GM19193 (cell line): Measurements from ENCODE around the gene GNA14.

Source experiments
- POLR2A ChIP-seq: IDR thresholded peaks from 4 replicates; pipeline ENCODE4 v1.6.1; 2011; ENCODE audit not compliant: insufficient read depth, insufficient read length; ENCODE audit errors: extremely low read depth

The GNA14 gene

DNA sequence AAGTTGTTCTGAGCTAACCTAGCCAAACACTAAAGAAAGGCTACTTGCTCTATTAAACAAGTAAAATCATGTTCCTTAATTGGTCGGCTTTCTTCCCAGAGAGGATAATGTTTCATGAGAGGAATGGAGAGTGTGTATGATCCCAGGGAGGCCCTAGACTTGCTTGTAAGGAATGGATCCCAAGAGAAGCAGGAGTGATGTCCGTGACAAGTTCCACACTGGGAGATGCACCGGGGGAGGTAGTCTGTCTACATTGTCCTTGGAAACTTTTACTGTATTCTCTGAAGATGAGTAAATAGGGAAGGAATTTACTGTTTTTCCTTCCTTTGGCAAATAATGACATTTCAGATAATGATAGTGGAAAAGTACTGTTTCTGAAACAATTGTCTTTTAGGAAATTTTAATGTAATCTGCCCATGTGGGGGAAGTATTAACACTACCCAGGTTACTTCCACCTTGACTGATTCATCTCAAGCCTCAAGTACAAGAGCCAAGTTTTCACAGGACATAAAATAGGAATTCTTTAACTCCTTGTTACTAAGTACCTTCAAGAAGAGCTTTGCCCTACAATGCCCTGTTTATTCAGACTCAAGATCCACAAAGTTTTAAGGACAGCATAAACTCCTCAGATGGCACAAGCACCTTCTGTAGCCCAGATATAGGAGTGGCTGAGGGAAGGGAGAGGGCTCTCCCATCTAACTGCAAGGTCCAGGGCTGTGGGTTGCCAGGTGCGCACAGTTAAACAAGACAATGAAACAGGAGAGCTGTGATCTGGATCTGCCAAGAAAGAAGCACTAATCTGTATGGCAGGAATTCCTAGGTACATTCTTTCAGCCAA, 152.1 kb downstream of the GNA14 start:
- no peak for TF ChIP-seq POLR2A

DNA sequence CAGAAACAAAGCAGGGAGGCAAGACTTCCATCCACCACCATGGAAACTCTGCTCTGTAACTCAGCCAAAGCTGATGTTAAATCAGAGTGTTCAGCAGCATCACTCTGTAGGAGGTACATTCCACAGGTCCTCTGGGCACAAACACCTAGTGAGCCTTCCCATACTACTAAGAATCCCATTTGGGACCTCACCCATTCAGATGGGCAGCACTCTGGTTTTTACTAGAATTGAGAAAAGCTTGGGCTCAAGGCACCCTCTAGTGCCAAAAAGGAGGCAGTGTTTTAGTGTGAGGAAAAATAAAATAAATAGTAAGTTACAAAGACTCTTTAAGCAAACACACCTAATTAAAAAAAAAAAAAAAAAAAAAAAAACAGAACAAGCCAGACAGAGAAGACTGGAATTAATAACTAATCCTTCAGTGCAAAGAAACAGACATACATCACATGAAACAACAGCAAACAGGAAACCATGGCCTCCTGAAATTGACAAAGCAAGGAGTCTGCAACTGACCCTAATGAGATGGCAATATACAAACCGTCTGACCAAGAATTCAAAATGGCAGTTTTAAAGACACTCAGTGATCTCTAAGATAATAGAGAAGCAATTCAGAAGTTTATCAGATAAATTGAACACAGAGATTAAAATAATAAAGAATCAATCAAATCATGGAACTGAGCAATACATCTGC, 159.5 kb downstream of the GNA14 start:
- no peak for TF ChIP-seq POLR2A

DNA sequence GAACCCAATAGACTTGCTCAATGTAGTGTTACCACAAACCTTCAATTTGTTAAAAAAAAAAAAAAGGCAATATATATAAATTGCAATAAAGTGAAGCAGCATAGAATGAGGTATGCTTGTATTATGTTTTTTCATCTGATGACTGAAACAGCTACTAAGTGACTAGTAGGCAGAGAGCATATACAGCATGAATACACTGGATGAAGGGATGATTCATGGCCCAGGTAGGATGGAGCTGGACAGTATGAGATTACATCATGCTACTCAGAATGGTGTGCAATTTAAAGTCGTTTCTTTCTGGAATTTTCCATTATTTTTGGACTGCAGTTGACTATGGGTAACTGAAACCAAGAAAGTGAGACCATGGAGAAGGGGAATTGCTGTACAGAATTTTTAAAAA, 161.2 kb downstream of the GNA14 start:
- TF ChIP-seq POLR2A, result no peak

DNA sequence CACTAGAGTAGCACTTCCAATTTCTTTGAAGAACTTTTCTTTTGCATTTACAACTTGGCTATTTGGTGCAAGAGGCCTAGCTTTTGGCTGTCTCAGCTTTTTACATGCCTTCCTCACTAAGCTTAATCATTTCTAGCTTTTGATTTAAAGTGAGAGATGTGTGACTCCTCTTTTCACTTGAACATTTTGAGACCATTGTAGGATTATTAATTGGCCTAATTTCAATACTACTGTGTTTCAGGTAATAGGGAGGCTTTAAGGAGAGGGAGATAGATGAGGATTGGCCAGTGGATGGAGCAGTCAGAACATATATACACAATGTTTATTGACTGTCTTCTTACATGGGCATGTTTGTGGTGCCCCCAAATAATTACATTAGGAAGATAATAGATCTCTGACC, 161.7 kb downstream of the GNA14 start:
- no peak for TF ChIP-seq POLR2A

DNA sequence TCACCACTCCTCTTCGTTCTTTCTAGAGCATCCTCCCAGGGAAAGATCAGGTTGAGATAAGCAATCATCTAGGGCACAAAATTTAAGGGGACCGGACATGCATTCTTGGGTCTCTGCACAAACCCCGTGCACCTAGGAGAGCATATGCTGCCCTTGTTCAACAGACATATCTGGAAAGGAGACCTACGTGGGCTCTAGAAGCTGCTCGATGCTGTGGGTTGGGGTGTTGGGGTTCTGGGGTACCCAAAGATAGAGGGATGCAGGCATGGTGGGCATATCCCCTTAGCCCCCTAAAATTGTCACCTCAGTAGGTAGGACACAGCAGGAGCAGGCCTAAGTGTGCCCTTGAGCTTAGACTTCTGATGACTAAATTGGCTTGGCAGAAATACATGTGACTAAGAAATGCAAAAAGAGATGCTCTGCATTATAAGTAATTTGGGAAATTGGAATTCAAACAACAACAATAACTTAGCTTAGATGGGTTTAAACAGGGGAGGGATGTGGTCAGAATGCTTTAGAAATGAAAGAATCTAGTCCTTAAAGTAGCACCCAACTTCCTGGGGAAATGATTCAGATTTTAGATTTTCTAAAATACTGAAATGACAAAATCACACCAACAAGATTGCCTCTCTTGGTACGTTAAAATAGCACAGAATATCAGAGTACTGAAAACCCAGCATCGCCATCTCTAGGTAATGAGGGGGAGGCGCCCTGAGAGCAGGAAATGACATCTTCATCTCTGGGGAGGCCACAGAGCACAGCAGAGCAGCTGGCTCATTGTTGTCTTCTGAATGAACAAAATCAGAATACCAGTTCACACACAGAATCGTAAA, 172.3 kb downstream of the GNA14 start:
- TF ChIP-seq POLR2A, result no peak

DNA sequence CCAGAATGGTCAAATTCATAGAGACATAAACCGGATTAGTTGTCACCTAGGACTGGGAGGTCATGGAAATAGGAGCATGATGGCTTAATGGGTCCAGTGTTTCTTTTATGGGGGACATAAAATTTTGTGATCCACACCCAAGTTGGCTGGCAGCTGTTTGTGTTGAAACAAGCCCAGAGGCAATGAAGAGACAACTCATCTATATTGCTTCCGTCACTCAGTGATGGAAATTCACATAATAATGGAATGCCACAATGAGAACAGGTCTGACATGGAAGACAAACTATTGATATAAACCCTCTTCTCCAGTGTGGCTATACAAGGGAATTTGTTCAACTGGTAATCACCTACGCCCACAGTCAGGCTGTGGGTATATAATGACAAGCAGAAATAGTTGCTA, 173.2 kb downstream of the GNA14 start:
- TF ChIP-seq POLR2A, result no peak

DNA sequence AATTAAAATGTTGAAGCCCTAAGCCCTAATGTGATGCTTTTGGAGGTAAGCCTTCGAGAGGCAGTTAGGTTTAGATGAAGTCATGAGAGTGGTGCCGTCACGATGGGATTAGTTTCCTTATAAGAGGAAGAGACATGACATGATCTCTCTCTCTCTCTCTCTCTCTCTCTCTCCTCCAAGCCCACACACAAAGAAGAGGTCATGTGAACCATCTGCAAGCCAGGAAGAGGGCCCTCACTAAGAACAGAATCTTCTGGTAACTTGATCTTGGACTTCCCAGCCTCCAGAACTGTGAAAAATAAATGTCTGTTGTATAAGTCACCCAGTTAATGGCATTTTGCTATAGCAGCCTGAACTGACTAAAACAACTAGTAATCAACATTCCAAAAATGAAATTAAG, 175.5 kb downstream of the GNA14 start:
- TF ChIP-seq POLR2A, result no peak

DNA sequence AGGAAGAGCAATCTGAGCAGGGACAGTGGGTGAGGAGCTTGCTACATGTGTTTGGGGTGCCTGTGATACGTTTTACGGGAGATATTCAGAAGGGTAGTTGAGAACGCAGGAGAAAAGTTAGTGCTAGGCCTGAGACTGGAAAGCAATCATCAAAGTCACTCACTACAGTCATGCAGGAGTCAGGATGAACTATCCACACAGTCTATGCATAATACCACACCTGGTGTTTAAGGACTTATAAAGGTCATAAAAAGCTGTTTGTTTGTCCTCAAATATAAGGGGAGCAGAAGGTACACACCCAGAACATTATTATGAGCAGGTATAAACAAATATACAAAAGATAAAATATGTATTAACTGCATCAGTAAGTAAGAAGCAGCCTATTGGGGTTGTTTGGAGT, 176.6 kb downstream of the GNA14 start:
- no peak for TF ChIP-seq POLR2A

DNA sequence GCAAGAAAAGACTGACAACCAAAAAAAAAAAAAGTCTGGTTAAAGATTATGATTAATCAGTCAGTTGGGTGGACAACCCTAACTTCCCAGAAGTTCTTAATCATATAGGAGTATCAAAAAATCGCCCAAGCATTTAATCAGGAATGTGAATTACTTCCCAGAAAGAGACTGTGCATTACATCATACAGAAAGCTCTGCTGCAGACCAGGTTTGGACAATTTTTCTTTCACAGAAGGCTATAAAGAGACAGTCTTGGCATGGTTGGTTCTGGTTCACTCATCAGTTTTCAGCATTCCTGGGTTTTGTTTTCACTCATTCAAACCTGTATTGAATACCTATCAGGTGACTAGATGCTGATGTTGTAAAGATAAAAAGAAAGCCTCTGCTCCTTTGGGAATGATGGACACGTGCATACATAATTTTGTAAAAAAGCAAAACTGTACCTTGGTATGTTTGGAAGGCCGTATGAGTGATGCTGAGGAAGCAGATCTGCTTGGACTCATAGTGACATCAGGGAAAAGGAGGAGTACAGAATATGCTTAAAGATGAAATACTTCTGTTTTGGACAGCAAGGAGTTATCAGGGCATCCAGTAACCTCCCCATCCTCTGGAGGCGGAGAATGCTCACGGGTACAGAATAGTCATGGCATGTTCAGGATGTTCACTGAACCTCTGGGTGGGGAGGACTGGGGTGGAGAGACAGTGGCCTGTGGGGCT, 178.4 kb downstream of the GNA14 start:
- no peak for TF ChIP-seq POLR2A

DNA sequence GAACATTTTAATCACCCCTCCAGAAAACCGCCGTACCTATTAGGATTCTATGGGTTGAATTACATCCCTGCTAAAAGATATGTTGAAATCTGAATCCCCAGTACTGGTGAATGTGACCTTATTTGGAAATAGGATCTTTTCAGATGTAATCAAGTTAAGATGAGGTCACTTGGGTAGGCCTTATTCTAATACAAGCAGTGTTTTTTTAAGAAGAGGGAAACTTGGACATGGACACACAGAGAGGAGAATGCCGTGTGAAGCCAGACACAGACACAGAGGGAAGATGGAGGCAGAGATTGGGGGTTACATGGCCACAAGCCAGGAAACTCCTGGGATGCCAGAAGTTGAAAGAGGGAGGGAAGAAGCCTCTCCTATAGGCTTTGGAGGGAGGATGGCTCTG, 183.5 kb downstream of the GNA14 start:
- TF ChIP-seq POLR2A, result no peak

DNA sequence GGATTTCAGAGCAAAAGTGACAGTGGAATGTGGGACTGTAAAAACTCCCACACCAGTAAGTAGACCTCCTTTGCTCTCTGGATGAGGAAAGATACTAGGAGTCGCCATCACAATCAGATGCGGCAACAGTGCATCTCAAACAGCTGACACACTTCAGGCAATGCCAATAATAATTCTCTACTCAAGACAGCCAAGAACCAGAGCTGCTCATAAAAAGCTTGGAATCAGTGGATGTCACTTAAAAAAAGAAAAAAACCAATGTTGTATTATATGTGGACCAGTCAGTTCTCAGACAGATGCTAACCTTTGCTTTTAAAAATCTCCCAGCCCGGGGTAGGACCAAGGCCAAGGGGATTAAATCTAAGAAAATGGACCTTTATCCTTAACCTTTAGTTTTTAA, 185.0 kb downstream of the GNA14 start:
- no peak for TF ChIP-seq POLR2A

DNA sequence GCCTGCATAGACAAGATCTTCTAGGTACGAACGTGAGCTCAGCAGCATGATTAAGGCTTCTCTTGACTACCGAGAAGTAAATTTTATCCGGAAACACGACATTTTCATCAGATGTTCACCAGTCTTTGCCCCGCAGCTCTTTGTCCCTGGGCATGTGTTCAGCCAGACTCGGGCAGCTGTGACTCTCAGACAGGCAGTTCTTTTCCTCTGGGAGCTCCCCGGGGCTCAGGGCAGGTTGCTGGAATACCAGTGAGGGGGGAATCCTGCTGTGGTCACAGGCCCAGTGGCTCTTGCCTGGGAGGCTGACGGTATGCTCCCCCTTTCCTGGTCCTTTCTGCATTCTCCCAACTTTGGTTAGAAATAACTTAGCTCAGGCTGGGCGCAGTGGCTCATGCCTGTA, 186.1 kb downstream of the GNA14 start:
- no peak for TF ChIP-seq POLR2A

DNA sequence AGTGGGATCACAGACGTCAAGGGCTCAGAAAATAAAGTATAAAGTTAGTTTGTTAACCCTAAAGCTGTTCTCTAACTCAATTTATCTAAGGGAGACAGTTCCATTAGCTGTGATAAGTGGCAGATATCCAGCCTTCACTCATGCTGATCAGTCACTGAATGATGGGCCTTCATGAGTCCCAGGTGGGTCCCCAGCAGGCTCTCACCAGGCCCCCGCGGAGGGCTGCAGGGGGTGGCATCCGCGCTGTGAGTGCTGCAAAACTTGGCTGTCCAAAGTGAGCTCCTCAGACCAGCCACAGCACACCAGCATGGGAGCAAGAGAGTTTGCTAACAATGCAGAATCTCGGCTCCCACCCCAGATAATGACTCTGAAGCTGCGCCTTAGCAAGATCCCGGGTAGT, 187.2 kb downstream of the GNA14 start:
- no peak for TF ChIP-seq POLR2A

DNA sequence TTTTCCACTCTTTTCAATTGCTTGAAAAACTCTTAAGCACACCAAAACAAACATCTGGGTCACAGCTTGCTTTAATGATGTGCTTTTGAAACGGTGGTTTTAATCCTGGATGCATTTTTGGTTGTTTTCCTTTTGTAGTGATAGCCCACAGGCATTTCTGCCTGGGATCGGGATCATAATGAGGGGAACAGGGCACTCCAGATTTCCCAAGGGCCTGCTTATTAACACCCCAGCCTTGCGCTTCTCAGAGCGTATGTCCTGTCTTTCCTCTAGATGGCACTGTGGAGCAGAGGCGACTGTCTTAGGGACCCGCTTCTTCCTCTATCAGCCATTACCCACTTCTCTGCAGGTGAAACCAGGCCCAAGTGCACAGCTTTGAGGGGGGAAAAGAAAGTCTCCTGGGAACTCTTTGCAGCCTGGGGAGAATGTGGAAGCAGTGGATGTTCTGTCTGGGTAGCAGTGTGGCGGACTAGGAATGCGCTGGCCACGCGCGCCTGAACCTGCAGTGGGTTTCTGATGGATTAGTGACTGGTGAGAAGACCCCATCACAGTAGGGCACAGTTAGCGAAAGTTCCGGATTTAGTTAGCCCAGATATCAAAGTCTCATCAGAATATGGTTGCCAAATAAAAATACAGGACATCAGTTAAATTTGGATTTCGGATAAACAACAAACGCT, 190.1 kb downstream of the GNA14 start:
- no peak for TF ChIP-seq POLR2A
